C4-2B (cell line): ENCODE results near the gene LEMD2.
A peak's percentile ranks its signal among the peaks of the same experiment; 100 is the strongest.

Experiments used
- H3K27ac ChIP-seq: fragments of 450-650 bp; 2 replicates; pipeline ENCODE4 v1.5.1; 2017
- CTCF ChIP-seq: fragments of 450-650 bp; conservative IDR thresholded peaks from 2 replicates; pipeline ENCODE4 v1.5.1; 2017; ENCODE audit warnings: mild to moderate bottlenecking
- ZFX ChIP-seq: fragments of 450-650 bp; IDR thresholded peaks from 2 replicates; pipeline ENCODE4 v1.6.1; 2017

The LEMD2 gene

DNA sequence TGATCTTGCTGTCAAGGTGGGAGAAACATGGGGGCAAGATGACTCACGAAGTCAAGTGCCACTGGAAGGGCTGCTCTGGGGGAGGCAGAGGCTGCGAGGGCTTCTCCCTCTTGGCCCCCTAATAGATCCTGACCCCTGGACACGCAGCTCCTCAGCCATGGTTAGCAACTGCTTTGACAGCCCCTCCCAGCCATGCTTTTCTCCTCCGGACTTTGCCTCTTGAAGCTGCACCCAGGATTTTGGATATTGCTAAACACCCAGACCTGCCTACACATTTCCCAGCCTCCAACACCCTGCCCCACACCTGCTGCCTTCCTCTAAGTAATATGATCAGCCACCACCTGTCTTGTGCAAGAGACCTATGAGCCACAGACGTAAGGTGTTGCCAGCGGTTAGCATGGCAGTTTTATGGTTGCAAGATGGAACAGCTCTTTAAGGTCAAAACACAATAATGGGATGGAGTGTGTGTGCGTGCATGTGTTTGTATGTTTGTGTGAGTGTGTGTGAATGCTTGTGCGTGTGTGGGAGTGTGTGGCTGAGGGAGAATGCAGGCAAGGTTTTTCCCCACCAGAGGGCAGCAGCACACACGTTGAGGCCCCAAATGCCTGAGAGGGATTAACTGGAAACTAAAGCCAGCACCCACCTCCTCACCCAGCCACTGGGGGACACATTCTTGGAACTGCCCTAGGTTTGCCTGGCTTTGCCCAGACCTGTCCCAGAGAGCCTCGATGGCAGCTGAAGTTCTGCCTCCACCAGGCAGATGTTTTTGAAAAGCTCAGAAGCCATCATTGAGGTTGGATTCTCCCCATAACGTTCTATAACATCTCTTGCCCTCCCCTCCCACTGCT is 44.7 kb downstream of the LEMD2 start:
- TF ChIP-seq CTCF (peak; percentile 98), ZFX (no peak)
- H3K27ac ChIP-seq: peak overlapping the region; percentile 30

DNA sequence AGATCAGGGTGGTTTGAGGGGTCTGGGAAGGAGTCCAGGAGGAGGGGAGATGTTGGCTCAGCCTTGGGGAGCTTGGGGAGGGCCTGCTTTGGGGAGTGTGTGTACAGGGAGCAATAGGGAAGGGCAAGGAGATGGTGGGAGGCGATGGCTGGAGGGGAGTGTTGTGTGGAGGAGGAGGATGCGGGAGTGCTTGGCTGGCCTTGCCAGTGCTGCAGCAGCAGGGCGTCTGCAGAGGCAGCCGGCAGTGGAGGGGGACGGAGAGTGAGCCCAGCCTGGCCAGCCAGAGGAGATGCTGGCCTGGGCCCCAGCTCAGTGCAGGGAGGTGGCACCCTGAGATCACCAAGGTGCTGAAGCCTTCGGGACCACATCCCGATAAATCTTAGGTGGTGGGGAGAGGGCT is 46.1 kb downstream of the LEMD2 start:
- no peak overlapping the region for H3K27ac ChIP-seq
- TF ChIP-seq ZFX (no peak), CTCF (no peak)

- TF ChIP-seq CTCF: no peak
- TF ChIP-seq ZFX: no peak
Measured at GRCh38 chr6:33742092-33742491, 46.8 kb downstream of the LEMD2 start.

DNA sequence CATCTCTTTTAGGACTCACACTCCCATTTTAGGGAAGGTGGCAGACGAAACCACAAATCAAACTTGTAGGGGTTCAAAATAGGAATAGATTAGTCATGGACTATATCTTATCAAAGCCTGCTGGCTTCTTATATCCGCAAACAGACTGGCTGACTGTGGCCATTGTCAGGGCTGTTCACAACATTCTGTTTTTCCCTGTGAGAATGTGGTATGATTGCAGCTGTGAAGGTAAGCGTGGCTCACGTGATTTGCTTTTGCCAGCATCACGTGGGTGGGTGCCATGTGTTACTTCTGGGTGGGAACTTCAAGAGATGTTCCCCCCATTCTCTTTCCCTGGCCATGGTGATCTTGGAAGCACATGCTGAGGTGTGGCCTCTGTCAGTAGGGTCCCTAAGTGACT is 48.1 kb downstream of the LEMD2 start:
- H3K27ac ChIP-seq: peak overlapping the region; percentile 9; the same call in 1 of the 2 replicates
- no peak for TF ChIP-seq CTCF
- TF ChIP-seq ZFX: no peak

More at GRCh38 chr6:33742092-33742491, 46.8 kb downstream of the LEMD2 start:
- H3K27ac ChIP-seq: no peak overlapping the region

- peak overlapping the region; percentile 9 for H3K27ac ChIP-seq
- TF ChIP-seq CTCF (no peak), ZFX (no peak)
Measured at GRCh38 chr6:33740204-33740608, 48.7 kb downstream of the LEMD2 start.

DNA sequence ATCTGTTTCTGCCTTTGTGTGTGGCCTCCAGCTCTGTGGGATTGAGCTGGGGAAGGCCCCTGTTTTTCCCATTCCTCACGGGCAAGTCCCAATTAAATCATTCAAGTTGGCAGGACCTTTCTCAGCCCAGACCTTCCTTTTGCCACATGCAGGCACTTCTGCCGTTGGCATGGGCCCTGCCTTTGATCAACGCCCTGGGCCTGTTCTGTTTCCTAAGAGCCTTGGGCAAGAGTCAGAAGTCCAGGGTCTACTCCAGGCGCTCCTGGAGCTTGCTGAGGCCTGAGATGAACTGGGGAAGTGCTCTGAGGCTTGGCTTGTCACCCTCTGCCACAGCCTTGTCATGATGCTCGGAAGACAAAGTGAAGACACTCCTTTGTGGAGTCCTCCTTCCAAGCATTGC is 49.4 kb downstream of the LEMD2 start:
- H3K27ac ChIP-seq: peak overlapping the region; percentile 9
- TF ChIP-seq ZFX (no peak), CTCF (no peak)

DNA sequence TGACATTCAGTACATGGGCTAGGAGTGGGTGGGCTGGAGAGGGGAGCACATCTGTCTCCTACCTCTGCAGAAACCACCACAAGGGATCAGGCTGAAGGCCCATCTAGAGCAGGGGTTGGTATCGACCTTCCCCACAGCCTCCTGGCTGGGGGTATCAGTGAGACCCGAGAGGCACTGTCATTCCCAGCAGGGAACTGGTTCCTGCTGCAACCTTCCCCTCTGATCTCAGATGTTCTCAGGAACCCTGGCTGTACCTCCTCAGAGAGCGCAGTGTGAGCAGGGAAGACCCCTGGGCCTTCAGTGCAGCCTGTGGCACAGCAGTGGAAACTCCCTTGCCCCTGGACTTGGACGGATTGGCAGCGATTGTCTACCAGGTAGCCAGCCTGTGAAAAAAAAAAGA is 50.1 kb downstream of the LEMD2 start:
- TF ChIP-seq CTCF: no peak
- no peak for TF ChIP-seq ZFX

More for the DNA sequence above, 50.1 kb downstream of the LEMD2 start:
- H3K27ac ChIP-seq: no peak overlapping the region
